Stomach (tissue), 4 donors: ENCODE measurements around the gene AFAP1.

Source experiments
- POLR2A ChIP-seq, 4 donors: fragments of 450-650 bp; IDR thresholded peaks; one replicate each; pipeline ENCODE4 v1.6.1; 2016; ENCODE audit warnings: antibody characterized with exemption in 4 of 4, control low read depth in 2 of 4, mild to moderate bottlenecking in 1 of 4, moderate library complexity in 1 of 4
- TF ChIP-seq, protein P1 (sequence below), 7 experiments: fragments of 450-650 bp in 4 of 7; fragments of 200-600 bp in 3 of 7; sonication (generic) in 3 of 7; IDR thresholded peaks; one replicate each; pipeline ENCODE4 v1.5.1; 2016 to 2019; ENCODE audit warnings: antibody characterized with exemption in 7 of 7, control low read depth in 2 of 7, mild to moderate bottlenecking in 1 of 7

DNA sequence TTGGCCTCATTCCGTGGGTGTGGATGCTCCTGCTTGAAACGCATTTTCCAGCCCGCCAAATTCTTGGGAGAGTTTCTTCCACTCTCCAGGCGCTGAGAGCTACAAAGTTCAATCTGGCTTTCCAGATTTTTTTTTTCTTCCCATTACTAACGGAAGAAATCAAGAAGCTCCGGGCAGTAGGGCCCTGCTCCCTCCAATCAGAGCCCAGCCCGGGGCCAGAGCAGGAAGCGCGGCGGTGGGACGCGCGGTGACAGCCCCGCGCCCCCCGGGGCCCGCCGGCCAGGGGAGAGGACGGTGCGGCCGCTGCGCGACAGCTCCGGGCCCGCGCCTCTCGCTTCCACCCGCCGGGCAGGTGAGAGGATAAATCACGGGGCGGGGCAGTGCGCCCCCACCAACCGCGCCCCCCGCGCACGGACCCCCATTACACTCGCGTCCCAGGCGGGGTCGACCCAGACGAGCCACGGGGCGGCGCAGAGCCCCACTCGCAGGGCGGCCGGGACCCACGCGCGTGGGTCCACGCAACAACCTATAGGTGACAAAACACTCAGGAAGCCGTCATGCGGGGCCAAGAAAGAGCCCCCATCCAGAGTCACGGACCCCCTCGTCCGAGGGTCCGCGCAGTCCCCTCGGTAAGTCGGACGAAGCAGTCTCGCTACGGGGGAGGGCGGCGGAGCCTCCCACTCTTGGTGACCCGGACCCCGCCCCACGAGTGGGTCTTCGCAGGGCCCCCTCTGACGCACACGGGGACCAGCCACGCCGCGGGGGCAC, 868 bp downstream of the AFAP1 start:
- TF ChIP-seq POLR2A (IDR thresholded peaks at IDR 0.05), result no peak
- TF ChIP-seq, protein P1, sequence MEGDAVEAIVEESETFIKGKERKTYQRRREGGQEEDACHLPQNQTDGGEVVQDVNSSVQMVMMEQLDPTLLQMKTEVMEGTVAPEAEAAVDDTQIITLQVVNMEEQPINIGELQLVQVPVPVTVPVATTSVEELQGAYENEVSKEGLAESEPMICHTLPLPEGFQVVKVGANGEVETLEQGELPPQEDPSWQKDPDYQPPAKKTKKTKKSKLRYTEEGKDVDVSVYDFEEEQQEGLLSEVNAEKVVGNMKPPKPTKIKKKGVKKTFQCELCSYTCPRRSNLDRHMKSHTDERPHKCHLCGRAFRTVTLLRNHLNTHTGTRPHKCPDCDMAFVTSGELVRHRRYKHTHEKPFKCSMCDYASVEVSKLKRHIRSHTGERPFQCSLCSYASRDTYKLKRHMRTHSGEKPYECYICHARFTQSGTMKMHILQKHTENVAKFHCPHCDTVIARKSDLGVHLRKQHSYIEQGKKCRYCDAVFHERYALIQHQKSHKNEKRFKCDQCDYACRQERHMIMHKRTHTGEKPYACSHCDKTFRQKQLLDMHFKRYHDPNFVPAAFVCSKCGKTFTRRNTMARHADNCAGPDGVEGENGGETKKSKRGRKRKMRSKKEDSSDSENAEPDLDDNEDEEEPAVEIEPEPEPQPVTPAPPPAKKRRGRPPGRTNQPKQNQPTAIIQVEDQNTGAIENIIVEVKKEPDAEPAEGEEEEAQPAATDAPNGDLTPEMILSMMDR (IDR thresholded peaks at IDR 0.05), result no peak
